H9 (cell line): ENCODE results near the gene AFG1L. TPM values are rescaled to one million over a fixed set of nuclear protein-coding genes. Genes with fewer than 3 reads are reported as not detected.

Source experiments
- DNase-seq: peaks from one replicate; pipeline ENCODE4 v3.0.0-alpha.2; 2017
- H2AFZ ChIP-seq: one replicate; pipeline ENCODE4 v1.6.1; 2013; ENCODE audit warnings: mild to moderate bottlenecking, low read length, control low read depth, moderate library complexity
- H2AK5ac ChIP-seq: 2 replicates; pipeline ENCODE4 v1.6.1; 2013; ENCODE audit warnings: low read length, control low read depth, mixed read lengths; ENCODE audit not compliant: insufficient read length
- H2BK120ac ChIP-seq: one replicate; pipeline ENCODE4 v1.6.1; 2013; ENCODE audit warnings: low read depth, mild to moderate bottlenecking, low read length, control low read depth, inconsistent platforms; ENCODE audit not compliant: poor library complexity, severe bottlenecking
- H2BK12ac ChIP-seq: 2 replicates; pipeline ENCODE4 v1.6.1; 2013; ENCODE audit warnings: low read length, control low read depth, mixed read lengths, low read depth; ENCODE audit not compliant: insufficient read length
- H2BK15ac ChIP-seq: 2 replicates; pipeline ENCODE4 v1.6.1; 2013; ENCODE audit warnings: low read depth, low read length, control low read depth
- H2BK20ac ChIP-seq: one replicate; pipeline ENCODE4 v1.6.1; 2013; ENCODE audit warnings: low read depth, mild to moderate bottlenecking, low read length, control low read depth, inconsistent platforms; ENCODE audit not compliant: poor library complexity, severe bottlenecking
- H2BK5ac ChIP-seq: 2 replicates; pipeline ENCODE4 v1.6.1; 2013; ENCODE audit warnings: low read length, control low read depth, mixed read lengths; ENCODE audit not compliant: insufficient read length
- H3K14ac ChIP-seq: 2 replicates; pipeline ENCODE4 v1.6.1; 2013; ENCODE audit warnings: low read length, control low read depth; ENCODE audit not compliant: insufficient read depth
- H3K18ac ChIP-seq: 2 replicates; pipeline ENCODE4 v1.6.1; 2013; ENCODE audit warnings: low read depth, mild to moderate bottlenecking, mixed read lengths, low read length, control low read depth; ENCODE audit not compliant: insufficient read length
- H3K23ac ChIP-seq: 2 replicates; pipeline ENCODE4 v1.6.1; 2013; ENCODE audit warnings: low read length, control low read depth, mixed read lengths, low read depth; ENCODE audit not compliant: insufficient read length
- H3K23me2 ChIP-seq: 2 replicates; pipeline ENCODE4 v1.6.1; 2013; ENCODE audit warnings: low read depth, mild to moderate bottlenecking, mixed read lengths, low read length, control low read depth; ENCODE audit not compliant: insufficient read length, poor library complexity, severe bottlenecking
- H3K27ac ChIP-seq: 2 replicates; pipeline ENCODE4 v1.5.1; 2013; ENCODE audit warnings: low read length, control low read depth, mixed read lengths, low read depth; ENCODE audit not compliant: insufficient read length
- H3K27me3 ChIP-seq: 2 replicates; pipeline ENCODE4 v1.6.1; 2013; ENCODE audit warnings: low read length, control low read depth, inconsistent platforms; ENCODE audit not compliant: insufficient read depth
- H3K4ac ChIP-seq: 2 replicates; pipeline ENCODE4 v1.6.1; 2013; ENCODE audit warnings: low read depth, mild to moderate bottlenecking, control low read depth, inconsistent platforms, low read length, moderate library complexity
- H3K4me1 ChIP-seq: 2 replicates; pipeline ENCODE4 v1.6.1; 2013; ENCODE audit warnings: low read length, control low read depth, inconsistent platforms; ENCODE audit not compliant: insufficient read depth
- H3K4me2 ChIP-seq: 2 replicates; pipeline ENCODE4 v1.6.1; 2013; ENCODE audit warnings: low read length, control low read depth, mixed read lengths; ENCODE audit not compliant: insufficient read length, insufficient read depth
- H3K56ac ChIP-seq: 2 replicates; pipeline ENCODE4 v1.6.1; 2013; ENCODE audit warnings: low read depth, mild to moderate bottlenecking, mixed read lengths, low read length, control low read depth; ENCODE audit not compliant: insufficient read length
- H3K79me1 ChIP-seq: 2 replicates; pipeline ENCODE4 v1.6.1; 2013; ENCODE audit warnings: low read depth, mild to moderate bottlenecking, moderate library complexity, low read length, control low read depth, inconsistent platforms; ENCODE audit not compliant: insufficient read depth, poor library complexity, severe bottlenecking
- H3K79me2 ChIP-seq: 2 replicates; pipeline ENCODE4 v1.6.1; 2013; ENCODE audit warnings: low read length, control low read depth, inconsistent platforms; ENCODE audit not compliant: insufficient read depth
- H3K9ac ChIP-seq: 2 replicates; pipeline ENCODE4 v1.6.1; 2013; ENCODE audit warnings: low read length, control low read depth, mixed read lengths; ENCODE audit not compliant: insufficient read length; ENCODE audit errors: extremely low read depth
- H3K9me3 ChIP-seq: one replicate; pipeline ENCODE4 v1.6.1; 2013; ENCODE audit warnings: low read depth, low read length, inconsistent platforms; ENCODE audit not compliant: control insufficient read depth
- H3T11ph ChIP-seq: one replicate; pipeline ENCODE4 v1.6.1; 2013; ENCODE audit warnings: mild to moderate bottlenecking, low read length, control low read depth, inconsistent platforms
- H4K20me1 ChIP-seq: one replicate; pipeline ENCODE4 v1.6.1; 2013; ENCODE audit not compliant: control insufficient read depth, insufficient read length, insufficient read depth
- H4K5ac ChIP-seq: 2 replicates; pipeline ENCODE4 v1.6.1; 2013; ENCODE audit warnings: low read depth, mild to moderate bottlenecking, mixed read lengths, low read length, control low read depth; ENCODE audit not compliant: insufficient read length
- H4K8ac ChIP-seq: replicated peaks from 2 replicates; pipeline ENCODE4 v1.6.1; 2013; ENCODE audit warnings: low read length, control low read depth, mixed read lengths, low read depth; ENCODE audit not compliant: insufficient read length
- H4K91ac ChIP-seq: 2 replicates; pipeline ENCODE4 v1.6.1; 2013; ENCODE audit warnings: low read depth, mild to moderate bottlenecking, moderate library complexity, mixed read lengths, low read length, control low read depth; ENCODE audit not compliant: insufficient read length
- H3K27ac Mint-ChIP-seq, 3 experiments: 2 replicates in 2 of 3; 3 replicates in 1 of 3; pipeline ENCODE4 v1.8.0; 2020 to 2021; ENCODE audit warnings: mixed read lengths in 3 of 3, mild to moderate bottlenecking in 1 of 3, moderate library complexity in 1 of 3
- H3K27me3 Mint-ChIP-seq: 2 replicates; pipeline ENCODE4 v1.8.0; 2021; ENCODE audit warnings: low read depth, mild to moderate bottlenecking, moderate library complexity, mixed read lengths
- H3K36me3 Mint-ChIP-seq, 3 experiments: 2 replicates in 2 of 3; 3 replicates in 1 of 3; pipeline ENCODE4 v1.8.0; 2020 to 2021; ENCODE audit warnings: low read depth in 3 of 3, mixed read lengths in 3 of 3; ENCODE audit not compliant: insufficient read depth in 1 of 3
- H3K4me1 Mint-ChIP-seq, 2 experiments: 2 replicates each; pipeline ENCODE4 v1.8.0; 2020; ENCODE audit warnings: mixed read lengths in 2 of 2
- H3K4me3 Mint-ChIP-seq, 2 experiments: 2 replicates in 1 of 2; 3 replicates in 1 of 2; pipeline ENCODE4 v1.8.0; 2020 to 2021; ENCODE audit warnings: mild to moderate bottlenecking in 2 of 2, mixed read lengths in 2 of 2, moderate library complexity in 1 of 2
- H3K9me3 Mint-ChIP-seq, 2 experiments: 2 replicates in 1 of 2; 3 replicates in 1 of 2; pipeline ENCODE4 v1.8.0; 2020; ENCODE audit warnings: mild to moderate bottlenecking in 2 of 2, mixed read lengths in 2 of 2, moderate library complexity in 1 of 2
- CTCF ChIP-seq: fragments of 200-600 bp; sonication (generic); conservative IDR thresholded peaks from 3 replicates; pipeline ENCODE4 v1.8.0; 2021; ENCODE audit warnings: antibody characterized with exemption, mild to moderate bottlenecking
- WGBS: extraction: QIAGEN DNeasy Blood & Tissue Kit; methylation state at CpG from one replicate; pipeline ENCODE4 v1.1.7; 2013; ENCODE audit warnings: missing lambda C conversion rate, low lambda C conversion rate, mixed read lengths; ENCODE audit not compliant: insufficient read length; ENCODE audit errors: extremely low coverage; 5-methylcytosine and 5-hydroxymethylcytosine counted together
- total RNA-seq: library from RNA; stranded (reverse); gene quantifications from 2 replicates; pipeline ENCODE4 v1.2.1, GENCODE V29; 2021

AFG1L gene
- total RNA-seq, 1 experiment from 2014 or later: 4.7 TPM

GRCh38 chr6:108341372-108341771, 46.5 kb downstream of the AFG1L start:
- Histone ChIP-seq H3K9ac (no peak overlapping the region), H2BK15ac (no peak overlapping the region), H3K27ac (no peak overlapping the region), H4K8ac (no peak overlapping the region), H3K4me2 (no peak overlapping the region), H3K14ac (no peak overlapping the region), H2AFZ (no peak overlapping the region), H3K79me1 (no peaks in the 10 kb centered on the region), H2BK120ac (no peak overlapping the region), H3K23ac (no peak overlapping the region), H3K27me3 (no peaks in the 10 kb centered on the region), H3K18ac (no peak overlapping the region), H3K4ac (no peak overlapping the region), H2BK12ac (no peak overlapping the region), H3K79me2 (no peaks in the 10 kb centered on the region), H3K56ac (no peak overlapping the region), H2AK5ac (no peak overlapping the region), H2BK5ac (no peak overlapping the region), H4K91ac (no peak overlapping the region), H3T11ph (no peak overlapping the region), H4K5ac (no peak overlapping the region), H3K4me1 (no peaks in the 10 kb centered on the region), H3K9me3 (no peaks in the 10 kb centered on the region), H2BK20ac (no peak overlapping the region), H4K20me1 (no peaks in the 10 kb centered on the region), H3K23me2 (no peaks in the 10 kb centered on the region)
- H3K27ac Mint-ChIP-seq: no peak overlapping the region
- H3K36me3 Mint-ChIP-seq: no peaks in the 10 kb centered on the region; a peak in 1 of 7 replicates
- H3K4me1 Mint-ChIP-seq: no peaks in the 10 kb centered on the region
- no peaks in the 10 kb centered on the region for H3K9me3 Mint-ChIP-seq
- H3K27me3 Mint-ChIP-seq: no peaks in the 10 kb centered on the region; the same call in 1 of the 2 replicates
- WGBS: no CpG with 5 or more reads among the region's 2 CpGs
- no peak overlapping the region for H3K4me3 Mint-ChIP-seq
- DNase-seq: no peak
- no peak for TF ChIP-seq CTCF
